ENCODE results near the gene SORCS2. TPM values are rescaled to one million over a fixed set of nuclear protein-coding genes. Genes with fewer than 3 reads are reported as not detected.

SORCS2 gene
- total and polyA plus RNA-seq, 4 donors, result 2.2 to 7.7 (median 2.5) TPM

DNA sequence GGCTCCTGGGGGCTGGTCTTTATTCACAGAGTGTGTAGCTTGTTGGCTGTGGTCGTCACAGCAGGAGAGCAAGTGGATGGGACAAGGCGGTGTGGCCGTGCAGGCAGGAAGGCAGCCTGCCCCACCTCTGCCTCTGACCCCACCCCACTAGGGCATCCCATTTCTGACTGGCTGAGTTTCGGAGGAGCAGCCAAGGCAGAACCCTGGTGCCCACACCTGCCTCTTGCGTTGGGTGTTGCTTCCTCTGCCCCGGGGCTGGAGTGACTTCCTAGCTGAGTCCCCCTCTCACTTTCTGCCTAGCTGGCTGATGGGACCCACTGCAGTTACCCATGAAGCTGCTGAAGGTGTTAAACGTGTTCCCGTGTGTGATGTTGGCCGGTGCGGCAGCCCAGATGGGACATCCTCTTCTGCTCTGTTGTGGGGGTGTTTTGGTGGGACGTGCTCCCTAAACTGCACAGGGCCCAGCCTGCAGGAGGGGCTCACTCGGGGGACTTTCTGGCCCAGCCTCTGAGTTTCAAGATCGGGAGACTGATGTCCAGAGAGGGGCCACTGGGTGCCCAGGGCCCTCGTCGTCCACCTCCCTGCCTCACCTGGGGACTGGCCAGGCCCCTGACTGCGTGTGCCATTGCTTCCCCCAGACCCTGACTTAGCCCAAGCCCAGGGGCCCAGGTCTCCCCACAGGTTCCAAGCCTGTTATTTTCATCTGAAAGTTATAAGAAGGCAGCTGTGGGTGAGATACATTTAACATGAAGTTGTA, 140.9 kb downstream of the SORCS2 start:
- ATAC-seq (ENCODE audit: insufficient read depth, low FRiP score), result no peak
- Histone ChIP-seq H3K9me3 (ENCODE audit: control insufficient read depth in 4 of 4, insufficient read depth in 3 of 4, low read length in 3 of 4) (no peaks in the 10 kb centered on the region), H3K4me3 (no peak overlapping the region), H3K9ac (ENCODE audit: insufficient read depth in 1 of 2, low read length in 2 of 2) (no peak overlapping the region), H3K27me3 (ENCODE audit: control insufficient read depth in 3 of 3, insufficient read depth in 3 of 3, low read length in 2 of 3) (no peaks in the 10 kb centered on the region), H3K27ac (ENCODE audit: low read depth in 1 of 2, low read length in 1 of 2) (no peak overlapping the region), H3K36me3 (ENCODE audit: control insufficient read depth in 4 of 4, insufficient read depth in 4 of 4, low read length in 4 of 4) (no peaks in the 10 kb centered on the region), H3K4me1 (ENCODE audit: control insufficient read depth in 5 of 5, insufficient read depth in 5 of 5, low read length in 5 of 5) (peaks cover 0 to 25% (median 2%) of the 10 kb centered on the region in 5 donors)
- DNase-seq, result no peak
- 78 to 85% methylated on average over 16 of the region's 16 CpGs for WGBS, 2 donors
- TF ChIP-seq, protein P1, sequence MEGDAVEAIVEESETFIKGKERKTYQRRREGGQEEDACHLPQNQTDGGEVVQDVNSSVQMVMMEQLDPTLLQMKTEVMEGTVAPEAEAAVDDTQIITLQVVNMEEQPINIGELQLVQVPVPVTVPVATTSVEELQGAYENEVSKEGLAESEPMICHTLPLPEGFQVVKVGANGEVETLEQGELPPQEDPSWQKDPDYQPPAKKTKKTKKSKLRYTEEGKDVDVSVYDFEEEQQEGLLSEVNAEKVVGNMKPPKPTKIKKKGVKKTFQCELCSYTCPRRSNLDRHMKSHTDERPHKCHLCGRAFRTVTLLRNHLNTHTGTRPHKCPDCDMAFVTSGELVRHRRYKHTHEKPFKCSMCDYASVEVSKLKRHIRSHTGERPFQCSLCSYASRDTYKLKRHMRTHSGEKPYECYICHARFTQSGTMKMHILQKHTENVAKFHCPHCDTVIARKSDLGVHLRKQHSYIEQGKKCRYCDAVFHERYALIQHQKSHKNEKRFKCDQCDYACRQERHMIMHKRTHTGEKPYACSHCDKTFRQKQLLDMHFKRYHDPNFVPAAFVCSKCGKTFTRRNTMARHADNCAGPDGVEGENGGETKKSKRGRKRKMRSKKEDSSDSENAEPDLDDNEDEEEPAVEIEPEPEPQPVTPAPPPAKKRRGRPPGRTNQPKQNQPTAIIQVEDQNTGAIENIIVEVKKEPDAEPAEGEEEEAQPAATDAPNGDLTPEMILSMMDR (IDR thresholded peaks at IDR 0.05; ENCODE audit: control extremely low read depth, extremely low read depth), result no peak

DNA sequence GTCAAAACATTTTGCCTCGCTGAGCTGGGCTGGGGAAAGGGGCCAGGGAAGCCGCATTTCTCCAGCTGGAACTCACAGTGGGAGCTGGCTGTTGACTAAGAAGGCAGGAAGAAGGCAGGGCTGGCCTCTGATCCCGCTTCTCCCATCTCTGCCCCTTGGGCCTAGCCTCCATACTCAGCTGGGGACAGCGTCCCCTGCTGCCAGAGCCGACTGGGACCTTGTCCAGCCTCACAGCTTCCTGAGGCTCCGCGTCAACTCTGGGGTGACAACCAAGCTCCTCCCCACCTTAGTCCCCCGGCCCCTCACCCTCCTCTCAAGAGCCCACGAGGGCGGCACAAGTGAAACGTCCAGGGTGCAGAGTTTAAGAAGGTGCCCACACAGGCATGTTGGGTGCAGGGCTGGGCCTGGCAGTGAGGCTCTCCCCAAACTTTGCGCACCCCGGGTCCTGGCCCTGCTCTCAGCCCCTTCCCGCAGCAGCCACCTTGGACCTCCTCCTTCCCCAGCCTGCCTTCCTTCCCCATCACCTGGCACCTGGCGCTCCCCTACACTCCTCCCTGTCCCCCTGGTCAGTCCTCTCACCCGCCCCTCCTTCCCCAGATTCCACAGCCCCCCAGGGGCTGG, 141.6 kb downstream of the SORCS2 start:
- peaks cover 0 to 25% (median 2%) of the 10 kb centered on the region in 5 donors for H3K4me1 ChIP-seq (ENCODE audit: control insufficient read depth in 5 of 5, insufficient read depth in 5 of 5, low read length in 5 of 5)
- H3K4me3 ChIP-seq, result no peak overlapping the region
- TF ChIP-seq, protein P1 (IDR thresholded peaks at IDR 0.05; ENCODE audit: control extremely low read depth, extremely low read depth), result no peak
- no peak overlapping the region for H3K9ac ChIP-seq (ENCODE audit: insufficient read depth in 1 of 2, low read length in 2 of 2)
- 77 to 79% methylated on average over 16 of the region's 16 CpGs for WGBS, 2 donors
- ATAC-seq (ENCODE audit: insufficient read depth, low FRiP score) (no peak), DNase-seq (peak in 2 of 3 donors; percentile 49 to 61)
- H3K36me3 ChIP-seq (ENCODE audit: control insufficient read depth in 4 of 4, insufficient read depth in 4 of 4, low read length in 4 of 4), result no peaks in the 10 kb centered on the region
- H3K27me3 ChIP-seq (ENCODE audit: control insufficient read depth in 3 of 3, insufficient read depth in 3 of 3, low read length in 2 of 3), result no peaks in the 10 kb centered on the region
- H3K27ac ChIP-seq (ENCODE audit: low read depth in 1 of 2, low read length in 1 of 2), result no peak overlapping the region
- no peaks in the 10 kb centered on the region for H3K9me3 ChIP-seq (ENCODE audit: control insufficient read depth in 4 of 4, insufficient read depth in 3 of 4, low read length in 3 of 4)

DNA sequence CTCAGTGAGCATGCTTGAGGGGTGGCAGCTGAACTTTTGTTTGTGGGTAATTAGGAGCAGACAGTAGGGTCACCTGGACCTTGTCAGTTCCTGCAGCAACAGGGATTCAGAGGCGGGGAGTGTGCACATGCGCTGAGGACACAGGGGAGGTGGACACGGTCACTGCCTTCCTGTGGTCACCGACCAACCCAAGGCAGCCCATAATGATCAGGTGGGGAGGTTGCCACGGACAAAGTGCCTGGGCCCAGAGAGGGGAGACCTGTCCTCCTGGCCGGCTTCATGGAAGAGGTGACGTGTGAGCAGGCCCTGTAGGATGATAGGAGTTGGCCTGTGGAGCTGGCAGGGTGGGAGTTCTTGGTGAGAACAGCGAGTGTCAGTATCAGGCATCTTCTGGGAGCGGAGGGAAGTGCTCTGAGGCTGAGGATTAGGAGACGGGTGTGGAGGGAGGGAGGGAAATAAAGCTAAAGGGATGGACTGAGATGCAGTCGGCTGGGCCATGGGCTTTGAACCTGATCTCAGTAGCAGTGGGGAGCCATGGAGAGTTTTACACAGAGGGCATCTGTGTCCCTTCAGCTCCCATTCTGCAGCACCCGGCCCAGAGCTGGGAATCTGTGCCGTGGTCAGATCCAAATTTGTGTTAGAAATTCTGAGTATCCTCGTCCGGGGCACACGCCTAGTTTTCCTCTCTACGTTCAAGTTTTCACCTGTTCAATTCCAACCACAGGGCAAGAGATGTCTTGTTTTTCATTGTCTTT, 142.4 kb downstream of the SORCS2 start:
- no peak for ATAC-seq (ENCODE audit: insufficient read depth, low FRiP score)
- Histone ChIP-seq H3K36me3 (ENCODE audit: control insufficient read depth in 4 of 4, insufficient read depth in 4 of 4, low read length in 4 of 4) (no peaks in the 10 kb centered on the region), H3K9me3 (ENCODE audit: control insufficient read depth in 4 of 4, insufficient read depth in 3 of 4, low read length in 3 of 4) (peaks cover 0 to 4% (median 0%) of the 10 kb centered on the region in 4 donors), H3K27ac (ENCODE audit: low read depth in 1 of 2, low read length in 1 of 2) (no peak overlapping the region), H3K27me3 (ENCODE audit: control insufficient read depth in 3 of 3, insufficient read depth in 3 of 3, low read length in 2 of 3) (no peaks in the 10 kb centered on the region), H3K9ac (ENCODE audit: insufficient read depth in 1 of 2, low read length in 2 of 2) (no peak overlapping the region), H3K4me1 (ENCODE audit: control insufficient read depth in 5 of 5, insufficient read depth in 5 of 5, low read length in 5 of 5) (peaks cover 0 to 25% (median 2%) of the 10 kb centered on the region in 5 donors), H3K4me3 (no peak overlapping the region)
- TF ChIP-seq, protein P1 (IDR thresholded peaks at IDR 0.05; ENCODE audit: control extremely low read depth, extremely low read depth), result no peak
- DNase-seq, result no peak
- WGBS, 2 donors, result 82 to 86% methylated on average over 17 of the region's 17 CpGs
